Activated CD8-positive, alpha-beta memory T cell treated with anti-CD3 and anti-CD28 coated beads for 48 hours (primary cell): ENCODE measurements around the gene STK10.

ENCODE experiments used
- DNase-seq, 3 experiments: peaks; one replicate each; pipeline ENCODE4 v3.0.0-alpha.2; 2020; ENCODE audit warnings: low read depth in 2 of 3, low spot score in 2 of 3

Gene STK10

GRCh38 chr5:172144931-172145869 is 42.8 kb downstream of the STK10 start:
- DNase-seq: no peak

- DNase-seq: no peak
Measured at GRCh38 chr5:172144291-172144815, 43.7 kb downstream of the STK10 start.

GRCh38 chr5:172143875-172144274 is 44.1 kb downstream of the STK10 start:
- no peak for DNase-seq

- no peak for DNase-seq
Measured at GRCh38 chr5:172142709-172143215, 45.3 kb downstream of the STK10 start.

- DNase-seq: no peak
Measured at GRCh38 chr5:172141949-172142319, 46.1 kb downstream of the STK10 start.

GRCh38 chr5:172140866-172141265 is 47.2 kb downstream of the STK10 start:
- DNase-seq: no peak

GRCh38 chr5:172140120-172140519 is 47.9 kb downstream of the STK10 start:
- DNase-seq: no peak

GRCh38 chr5:172137046-172137445 is 51.0 kb downstream of the STK10 start:
- no peak for DNase-seq

GRCh38 chr5:172133359-172134029 is 54.5 kb downstream of the STK10 start:
- DNase-seq: peak in 1 of 3 experiments; percentile 33

- DNase-seq: no peak
Measured at GRCh38 chr5:172131690-172132089, 56.3 kb downstream of the STK10 start.

GRCh38 chr5:172129256-172129910 is 58.6 kb downstream of the STK10 start:
- no peak for DNase-seq

GRCh38 chr5:172127581-172127980 is 60.4 kb downstream of the STK10 start:
- DNase-seq: no peak

GRCh38 chr5:172123269-172123692 is 64.7 kb downstream of the STK10 start:
- DNase-seq: no peak

- no peak for DNase-seq
Measured at GRCh38 chr5:172119921-172120688, 67.9 kb downstream of the STK10 start.

GRCh38 chr5:172118891-172119290 is 69.1 kb downstream of the STK10 start:
- no peak for DNase-seq

- DNase-seq: no peak
Measured at GRCh38 chr5:172117977-172118701, 69.9 kb downstream of the STK10 start.

GRCh38 chr5:172115541-172115982 is 72.5 kb downstream of the STK10 start:
- no peak for DNase-seq

- peak; percentile 71 to 82 (median 80) for DNase-seq
Measured at GRCh38 chr5:172114875-172115422, 73.1 kb downstream of the STK10 start.

- peak in 2 of 3 experiments; percentile 46 to 52 for DNase-seq
Measured at GRCh38 chr5:172113036-172113435, 75.0 kb downstream of the STK10 start.

- DNase-seq: no peak
Measured at GRCh38 chr5:172111852-172112225, 76.2 kb downstream of the STK10 start.
